K562 (cell line): Measurements from ENCODE around the gene MCC. TPM values are rescaled to one million over a fixed set of nuclear protein-coding genes. Genes with fewer than 3 reads are reported as not detected.

Experiments
- DDX20 ChIP-seq: fragments of 450-650 bp; IDR thresholded peaks from 2 replicates; pipeline ENCODE4 v1.6.1; 2016; ENCODE audit warnings: missing genetic modification characterization, low read depth, mild to moderate bottlenecking, missing compliant biosample characterization, moderate library complexity
- ETV5 ChIP-seq: sonication (generic); formaldehyde crosslinking; IDR thresholded peaks from 2 replicates; pipeline ENCODE4 v1.4.0; 2020; ENCODE audit warnings: low read depth, mild to moderate bottlenecking, missing genetic modification reagents
- SIN3B ChIP-seq: fragments of 450-650 bp; IDR thresholded peaks from 2 replicates; pipeline ENCODE4 v1.6.1; 2017; ENCODE audit warnings: low read depth, mild to moderate bottlenecking, moderate library complexity
- TAF9B ChIP-seq: fragments of 450-650 bp; IDR thresholded peaks from 2 replicates; pipeline ENCODE4 v1.6.1; 2018; ENCODE audit warnings: mild to moderate bottlenecking; ENCODE audit not compliant: partially characterized antibody
- TCFL5 ChIP-seq: fragments of 250-450 bp; sonication (Bioruptor Pico); conservative IDR thresholded peaks from 2 replicates; pipeline ENCODE4 v1.6.1; 2021; ENCODE audit warnings: mild to moderate bottlenecking, moderate library complexity, matching md5 sums
- TSC22D4 ChIP-seq: fragments of 450-650 bp; IDR thresholded peaks from 2 replicates; pipeline ENCODE4 v1.6.1; 2016; ENCODE audit warnings: missing genetic modification characterization, missing biosample characterization, control low read depth
- ZNF217 ChIP-seq: sonication (generic); formaldehyde crosslinking; IDR thresholded peaks from 2 replicates; pipeline ENCODE4 v1.8.0; 2022; ENCODE audit warnings: mild to moderate bottlenecking, missing genetic modification reagents
- polyA plus RNA-seq, 8 experiments: library from polyadenylated mRNA; depleted of rRNA in 4 of 8; stranded (reverse) in 5 of 8; unstranded in 3 of 8; fragments of >200 nt; fragmentation: Nextera tagmentation in 2 of 8; fragmentation: Illumina TruSeq in 1 of 8; extraction: Ambion mirVana in 2 of 8; extraction: Trizol in 1 of 8; gene quantifications; 2 replicates each; pipeline versions ENCODE4 v1.2.1 to v1.2.3, GENCODE V29; 2011 to 2014; ENCODE audit warnings: inconsistent platforms in 1 of 8, missing spikeins in 1 of 8
- total RNA-seq, 7 experiments: library from RNA; depleted of rRNA in 6 of 7; stranded (reverse); fragments of >200 nt in 6 of 7; fragmentation: Illumina TruSeq in 2 of 7; extraction: Trizol in 2 of 7; gene quantifications; 2 replicates each; pipeline versions ENCODE4 v1.2.1 to v1.2.3, GENCODE V29; 2011 to 2021; ENCODE audit warnings: low replicate concordance in 1 of 7
- TF ChIP-seq, protein P1 (sequence below), 2 experiments: IDR thresholded peaks; 2 replicates each; pipeline ENCODE4 v1.6.1; 2011; ENCODE audit warnings: borderline replicate concordance in 1 of 2, control low read depth in 1 of 2, low read depth in 1 of 2, low read length in 1 of 2, mild to moderate bottlenecking in 1 of 2, mixed read lengths in 1 of 2, moderate library complexity in 1 of 2; ENCODE audit not compliant: insufficient read depth in 1 of 2, insufficient read length in 1 of 2, poor library complexity in 1 of 2, severe bottlenecking in 1 of 2; ENCODE audit errors: extremely low read depth in 1 of 2
- TF ChIP-seq, protein P2 (sequence below): fragments of 450-650 bp; IDR thresholded peaks from 2 replicates; pipeline ENCODE4 v1.6.1; 2016
- TF ChIP-seq, protein P3 (sequence below): fragments of 450-650 bp; IDR thresholded peaks from 2 replicates; pipeline ENCODE4 v1.6.1; 2017; ENCODE audit warnings: mild to moderate bottlenecking, moderate library complexity
- TF ChIP-seq, protein P4 (sequence below): fragments of 250-450 bp; sonication (Bioruptor Pico); IDR thresholded peaks from 2 replicates; pipeline ENCODE4 v1.5.0; 2021
- TF ChIP-seq, protein P5 (sequence below): sonication (generic); formaldehyde crosslinking; IDR thresholded peaks from 2 replicates; pipeline ENCODE4 v1.4.0; 2020; ENCODE audit warnings: mild to moderate bottlenecking, missing genetic modification reagents

The MCC gene
- total and polyA plus RNA-seq, 9 of the 15 experiments (the other 6 are each of a cell fraction or from before 2014, with no cell fraction given): 0.04 to 0.24 (median 0.06) TPM; not detected in 1

DNA sequence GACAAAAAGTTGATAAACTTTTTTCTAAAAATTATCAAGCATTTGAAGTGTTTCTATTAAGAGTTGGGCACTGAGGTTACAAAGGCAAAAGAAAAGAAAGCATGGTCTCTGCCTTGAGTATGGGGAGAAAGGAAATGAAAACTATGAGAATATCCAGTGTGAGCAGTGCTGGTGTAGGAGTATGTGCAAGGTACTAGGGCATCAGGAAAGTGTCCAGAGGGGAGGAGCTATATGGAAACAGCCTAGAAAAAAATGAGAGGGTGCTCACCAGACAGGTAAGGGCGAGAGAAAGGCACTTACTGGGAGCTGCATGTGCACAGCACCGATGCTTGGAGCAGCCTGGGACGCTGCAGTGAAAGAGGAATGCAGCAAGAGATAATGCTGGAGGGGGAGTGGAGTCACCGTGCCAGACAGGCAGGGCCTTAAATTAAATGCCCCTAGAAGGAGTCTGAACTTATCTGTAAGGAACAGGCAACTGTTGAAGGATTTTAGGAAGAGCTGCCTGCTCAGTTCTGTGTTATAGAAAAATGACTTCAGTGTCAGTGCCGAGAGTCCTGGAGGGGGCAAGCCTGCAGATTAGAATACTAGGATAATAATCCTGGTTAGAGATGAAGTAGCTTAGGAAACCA, 14.0 kb downstream of the MCC start (continued):
- TF ChIP-seq, protein P1, sequence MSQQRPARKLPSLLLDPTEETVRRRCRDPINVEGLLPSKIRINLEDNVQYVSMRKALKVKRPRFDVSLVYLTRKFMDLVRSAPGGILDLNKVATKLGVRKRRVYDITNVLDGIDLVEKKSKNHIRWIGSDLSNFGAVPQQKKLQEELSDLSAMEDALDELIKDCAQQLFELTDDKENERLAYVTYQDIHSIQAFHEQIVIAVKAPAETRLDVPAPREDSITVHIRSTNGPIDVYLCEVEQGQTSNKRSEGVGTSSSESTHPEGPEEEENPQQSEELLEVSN (IDR thresholded peaks at IDR 0.05; ENCODE audit: borderline replicate concordance in 1 of 2, extremely low read depth in 1 of 2, insufficient read depth in 1 of 2, insufficient read length in 1 of 2, low read depth in 1 of 2, low read length in 1 of 2, poor library complexity in 1 of 2, severe bottlenecking in 1 of 2): peak in 1 of 2 experiments; percentile 12
- TF ChIP-seq TCFL5 (CRISPR knock-in tag) (no peak), ETV5 (CRISPR knock-in tag) (no peak), ZNF217 (CRISPR knock-in tag) (no peak), DDX20 (tag) (no peak), TAF9B (no peak), TSC22D4 (no peak), SIN3B (no peak)
- TF ChIP-seq, protein P2, sequence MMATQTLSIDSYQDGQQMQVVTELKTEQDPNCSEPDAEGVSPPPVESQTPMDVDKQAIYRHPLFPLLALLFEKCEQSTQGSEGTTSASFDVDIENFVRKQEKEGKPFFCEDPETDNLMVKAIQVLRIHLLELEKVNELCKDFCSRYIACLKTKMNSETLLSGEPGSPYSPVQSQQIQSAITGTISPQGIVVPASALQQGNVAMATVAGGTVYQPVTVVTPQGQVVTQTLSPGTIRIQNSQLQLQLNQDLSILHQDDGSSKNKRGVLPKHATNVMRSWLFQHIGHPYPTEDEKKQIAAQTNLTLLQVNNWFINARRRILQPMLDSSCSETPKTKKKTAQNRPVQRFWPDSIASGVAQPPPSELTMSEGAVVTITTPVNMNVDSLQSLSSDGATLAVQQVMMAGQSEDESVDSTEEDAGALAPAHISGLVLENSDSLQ: peak; percentile 51; the same call in 1 of the 2 replicates
- TF ChIP-seq, protein P3, sequence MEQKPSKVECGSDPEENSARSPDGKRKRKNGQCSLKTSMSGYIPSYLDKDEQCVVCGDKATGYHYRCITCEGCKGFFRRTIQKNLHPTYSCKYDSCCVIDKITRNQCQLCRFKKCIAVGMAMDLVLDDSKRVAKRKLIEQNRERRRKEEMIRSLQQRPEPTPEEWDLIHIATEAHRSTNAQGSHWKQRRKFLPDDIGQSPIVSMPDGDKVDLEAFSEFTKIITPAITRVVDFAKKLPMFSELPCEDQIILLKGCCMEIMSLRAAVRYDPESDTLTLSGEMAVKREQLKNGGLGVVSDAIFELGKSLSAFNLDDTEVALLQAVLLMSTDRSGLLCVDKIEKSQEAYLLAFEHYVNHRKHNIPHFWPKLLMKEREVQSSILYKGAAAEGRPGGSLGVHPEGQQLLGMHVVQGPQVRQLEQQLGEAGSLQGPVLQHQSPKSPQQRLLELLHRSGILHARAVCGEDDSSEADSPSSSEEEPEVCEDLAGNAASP: no peak
- TF ChIP-seq, protein P4, sequence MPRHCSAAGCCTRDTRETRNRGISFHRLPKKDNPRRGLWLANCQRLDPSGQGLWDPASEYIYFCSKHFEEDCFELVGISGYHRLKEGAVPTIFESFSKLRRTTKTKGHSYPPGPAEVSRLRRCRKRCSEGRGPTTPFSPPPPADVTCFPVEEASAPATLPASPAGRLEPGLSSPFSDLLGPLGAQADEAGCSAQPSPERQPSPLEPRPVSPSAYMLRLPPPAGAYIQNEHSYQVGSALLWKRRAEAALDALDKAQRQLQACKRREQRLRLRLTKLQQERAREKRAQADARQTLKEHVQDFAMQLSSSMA (CRISPR knock-in tag): no peak
- TF ChIP-seq, protein P5, sequence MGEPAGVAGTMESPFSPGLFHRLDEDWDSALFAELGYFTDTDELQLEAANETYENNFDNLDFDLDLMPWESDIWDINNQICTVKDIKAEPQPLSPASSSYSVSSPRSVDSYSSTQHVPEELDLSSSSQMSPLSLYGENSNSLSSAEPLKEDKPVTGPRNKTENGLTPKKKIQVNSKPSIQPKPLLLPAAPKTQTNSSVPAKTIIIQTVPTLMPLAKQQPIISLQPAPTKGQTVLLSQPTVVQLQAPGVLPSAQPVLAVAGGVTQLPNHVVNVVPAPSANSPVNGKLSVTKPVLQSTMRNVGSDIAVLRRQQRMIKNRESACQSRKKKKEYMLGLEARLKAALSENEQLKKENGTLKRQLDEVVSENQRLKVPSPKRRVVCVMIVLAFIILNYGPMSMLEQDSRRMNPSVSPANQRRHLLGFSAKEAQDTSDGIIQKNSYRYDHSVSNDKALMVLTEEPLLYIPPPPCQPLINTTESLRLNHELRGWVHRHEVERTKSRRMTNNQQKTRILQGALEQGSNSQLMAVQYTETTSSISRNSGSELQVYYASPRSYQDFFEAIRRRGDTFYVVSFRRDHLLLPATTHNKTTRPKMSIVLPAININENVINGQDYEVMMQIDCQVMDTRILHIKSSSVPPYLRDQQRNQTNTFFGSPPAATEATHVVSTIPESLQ (CRISPR knock-in tag): no peak
